Stimulated activated CD4-positive, alpha-beta T cell treated with anti-CD3 and anti-CD28 coated beads, Interleukin-1b, Interleukin-23, amount 100 ng/mL, for 48 hours (primary cell): ENCODE results near the gene TIRAP.
"Not testable (repeated sequence)": the region's sequence is repeated elsewhere in the genome, so short reads cannot be mapped to it uniquely, and the experiment has no call there.

Experiments used
- DNase-seq: peaks from one replicate; pipeline ENCODE4 v3.0.0-alpha.2; 2020

TIRAP gene

GRCh38 chr11:126288237-126288636 lies 5.3 kb downstream of the TIRAP start:
- DNase-seq, result no peak

GRCh38 chr11:126290887-126291286 lies 8.0 kb downstream of the TIRAP start:
- DNase-seq, result no peak

DNA sequence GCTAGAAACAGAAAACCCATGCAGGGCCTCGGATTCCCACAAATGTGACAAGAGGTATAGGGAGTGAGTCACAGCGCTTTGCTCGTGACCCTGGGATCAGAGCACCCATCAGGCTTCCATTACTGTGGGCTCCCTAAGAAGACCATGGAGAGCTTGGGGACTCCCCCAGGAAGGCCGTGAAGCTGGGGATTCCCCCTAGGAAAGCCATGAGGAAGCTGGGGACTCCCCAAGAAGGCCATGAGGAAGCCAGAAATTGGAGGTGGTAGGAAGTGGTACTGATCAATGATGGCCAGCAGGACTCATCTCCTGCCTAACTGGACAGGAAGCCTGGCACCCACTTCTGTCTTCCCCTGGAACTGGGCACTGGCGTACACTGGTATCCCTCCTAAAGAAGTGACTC lies 10.8 kb downstream of the TIRAP start:
- no peak for DNase-seq

GRCh38 chr11:126297004-126297403 lies 14.1 kb downstream of the TIRAP start:
- DNase-seq, result no peak

- DNase-seq, result peak; percentile 87
Observed at GRCh38 chr11:126303623-126304456, 20.9 kb downstream of the TIRAP start, which contains the start of gene DCPS. Gene DCPS (plus strand): TSS chr11:126304060. CDS start chr11:126304081, 21 bp downstream.

DNA sequence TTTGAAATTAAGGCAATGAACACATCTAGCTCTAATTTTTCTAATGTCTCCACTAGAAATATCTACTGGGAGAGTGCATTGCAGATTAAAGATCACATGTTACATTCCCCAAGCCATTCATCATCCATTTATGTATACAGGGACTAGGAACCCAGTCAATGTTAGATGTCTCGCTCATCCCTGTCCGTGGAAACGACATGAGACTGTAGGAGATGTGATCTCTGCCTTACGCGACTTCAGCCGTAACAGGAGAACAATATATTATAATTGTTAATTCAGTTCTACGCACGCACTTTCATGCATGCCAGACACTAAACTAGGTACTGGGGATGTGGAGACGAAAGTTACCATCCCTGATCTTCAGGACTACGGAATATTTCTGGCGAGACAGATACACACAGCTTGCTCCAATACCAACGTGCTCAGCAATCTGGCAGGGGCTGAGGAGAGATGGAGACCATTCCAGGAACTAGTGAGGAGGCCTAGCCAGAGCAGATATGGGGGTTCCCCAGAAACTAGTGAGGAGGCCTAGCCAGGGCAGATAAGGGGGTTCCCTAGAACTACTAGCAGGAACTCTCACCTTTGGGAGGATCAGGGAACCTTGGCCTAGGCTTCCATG lies 21.7 kb downstream of the TIRAP start:
- no peak for DNase-seq

DNA sequence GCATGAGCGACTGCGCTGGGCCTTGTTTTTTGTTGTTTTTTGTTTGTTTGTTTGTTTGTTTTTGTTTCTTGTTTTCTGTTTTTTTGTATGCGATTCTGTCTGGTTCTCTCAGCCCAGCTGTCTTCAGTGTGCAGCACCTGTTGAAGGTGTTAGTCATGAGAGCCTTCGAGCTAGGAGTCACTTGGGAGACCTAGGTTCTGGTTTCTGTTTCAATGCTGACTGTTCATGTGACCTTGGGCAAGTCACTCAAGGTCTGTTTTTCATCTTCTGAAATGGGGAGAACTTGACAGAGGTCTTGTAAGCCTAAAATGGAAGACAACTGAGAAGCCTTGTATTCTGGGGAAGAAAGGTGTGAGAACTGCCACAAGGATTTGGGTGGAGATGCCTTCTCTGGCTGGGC lies 22.8 kb downstream of the TIRAP start:
- peak; percentile 52 for DNase-seq

DNA sequence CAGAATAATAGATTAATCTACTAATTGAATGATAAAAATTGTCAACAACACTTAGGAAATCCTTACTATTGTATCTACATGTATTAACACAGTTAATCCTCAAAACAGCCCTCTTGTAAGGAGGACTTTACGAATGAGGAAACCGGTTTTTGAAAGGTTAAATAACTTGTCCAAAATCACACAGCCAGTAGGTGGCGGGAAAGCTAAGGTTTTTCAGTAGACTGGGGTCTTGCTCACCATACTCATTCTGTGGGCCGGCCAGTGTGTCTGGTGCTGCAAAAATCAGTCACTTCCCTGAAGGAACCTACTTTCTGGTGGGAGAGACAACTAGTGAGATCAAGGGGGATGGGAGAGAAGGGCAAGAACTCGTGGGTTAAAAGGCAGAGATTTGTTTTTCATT lies 24.8 kb downstream of the TIRAP start:
- no peak for DNase-seq

- DNase-seq, result no peak
Observed at GRCh38 chr11:126308271-126308671, 25.4 kb downstream of the TIRAP start.

- DNase-seq, result not testable (repeated sequence)
Observed at GRCh38 chr11:126308771-126309170, 25.9 kb downstream of the TIRAP start.

- peak; percentile 55 for DNase-seq
Observed at GRCh38 chr11:126310200-126310991, 27.5 kb downstream of the TIRAP start.

DNA sequence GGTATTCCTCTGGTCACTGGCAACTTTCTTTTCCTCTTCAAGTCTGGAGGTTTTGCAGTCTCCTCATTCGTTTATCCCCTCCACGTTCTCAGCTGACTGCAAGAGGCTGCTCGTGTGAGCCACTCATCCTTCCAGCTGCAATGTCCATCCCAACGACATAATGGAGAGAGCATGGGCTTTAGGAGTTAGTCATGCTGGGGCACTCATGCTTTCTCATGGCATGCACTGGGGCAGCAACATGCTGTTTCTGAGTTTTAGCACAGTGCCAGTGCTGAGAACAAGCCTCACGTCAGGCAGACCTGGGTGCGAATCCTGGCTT lies 28.1 kb downstream of the TIRAP start:
- DNase-seq, result no peak

DNA sequence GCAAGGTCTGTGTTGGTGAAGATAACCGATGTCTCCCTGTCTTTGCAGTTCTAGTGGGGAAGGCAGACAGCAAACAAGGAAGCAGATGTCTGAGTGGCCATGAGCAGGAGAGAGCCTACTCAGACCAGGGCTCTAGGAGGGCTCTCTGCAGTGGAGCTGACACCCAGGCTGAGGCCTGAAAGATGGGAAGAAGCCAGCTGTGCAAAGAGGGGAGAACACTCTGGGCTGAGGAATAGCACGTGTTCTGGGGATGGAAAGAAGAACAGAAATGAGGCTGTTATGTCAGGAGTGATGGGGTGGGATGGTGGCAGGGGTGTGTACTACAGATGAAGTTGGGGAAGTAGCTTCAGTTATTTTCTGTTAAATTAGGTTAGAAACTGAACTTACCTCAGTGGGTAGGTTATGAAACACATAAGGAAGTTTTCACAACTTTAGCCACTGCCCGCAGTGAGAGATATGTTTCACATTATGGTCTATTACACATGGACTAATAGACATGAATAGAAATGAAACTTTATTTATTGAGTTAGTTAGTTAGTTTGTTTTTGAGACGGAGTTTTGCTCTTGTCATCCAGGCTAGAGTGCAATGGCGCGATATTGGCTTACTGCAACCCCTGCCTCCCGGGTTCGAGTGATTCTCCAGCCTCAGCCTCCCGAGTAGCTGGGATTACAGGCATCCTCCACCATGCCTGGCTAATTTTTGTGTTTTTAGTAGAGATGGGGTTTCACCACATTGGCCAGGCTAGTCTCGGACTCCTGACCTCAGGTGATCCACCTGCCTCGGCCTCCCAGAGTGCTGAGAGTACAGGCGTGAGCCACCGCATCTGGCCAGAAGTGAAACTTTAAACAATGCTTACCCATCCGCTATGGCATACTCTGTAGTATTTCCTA lies 28.8 kb downstream of the TIRAP start:
- DNase-seq, result no peak

DNA sequence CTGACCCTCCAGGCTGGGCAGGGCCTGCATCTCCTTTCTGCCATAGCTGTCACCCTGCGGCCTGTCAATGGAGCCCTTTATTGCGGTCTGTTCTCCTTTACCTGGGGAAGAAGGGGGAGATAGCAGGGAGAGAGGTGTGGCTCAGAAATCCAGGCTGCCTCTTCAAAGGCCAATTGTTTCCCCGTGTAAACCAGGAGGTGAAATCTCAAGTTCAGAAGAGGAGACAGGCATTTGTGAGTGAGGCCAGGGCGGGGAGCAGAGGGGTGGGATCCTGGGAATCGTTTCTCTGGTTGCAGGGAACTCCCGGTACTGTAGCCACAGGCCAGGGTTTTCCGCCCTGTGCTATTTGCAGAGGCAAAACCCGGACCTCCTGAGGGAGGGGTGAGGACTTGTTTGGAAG lies 30.1 kb downstream of the TIRAP start:
- no peak for DNase-seq

- no peak for DNase-seq
Observed at GRCh38 chr11:126313826-126314225, 30.9 kb downstream of the TIRAP start.

DNA sequence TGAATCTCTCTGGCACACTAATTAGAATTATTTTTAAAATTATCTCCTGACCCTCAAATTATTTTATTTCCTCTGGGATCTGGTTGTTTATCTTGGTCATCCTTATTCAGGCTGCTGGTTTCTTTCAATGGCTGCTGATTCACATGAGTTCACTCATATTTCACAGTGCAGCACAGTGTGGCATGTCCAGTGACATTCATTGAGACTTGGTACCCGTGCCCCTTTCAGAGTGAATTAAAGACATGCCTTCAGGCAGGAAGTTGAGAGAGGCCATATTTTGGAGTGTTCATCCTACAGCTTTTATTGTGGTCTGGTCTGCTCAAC lies 34.5 kb downstream of the TIRAP start:
- no peak for DNase-seq

- DNase-seq, result peak; percentile 30
Observed at GRCh38 chr11:126317756-126318573, 35.1 kb downstream of the TIRAP start.

DNA sequence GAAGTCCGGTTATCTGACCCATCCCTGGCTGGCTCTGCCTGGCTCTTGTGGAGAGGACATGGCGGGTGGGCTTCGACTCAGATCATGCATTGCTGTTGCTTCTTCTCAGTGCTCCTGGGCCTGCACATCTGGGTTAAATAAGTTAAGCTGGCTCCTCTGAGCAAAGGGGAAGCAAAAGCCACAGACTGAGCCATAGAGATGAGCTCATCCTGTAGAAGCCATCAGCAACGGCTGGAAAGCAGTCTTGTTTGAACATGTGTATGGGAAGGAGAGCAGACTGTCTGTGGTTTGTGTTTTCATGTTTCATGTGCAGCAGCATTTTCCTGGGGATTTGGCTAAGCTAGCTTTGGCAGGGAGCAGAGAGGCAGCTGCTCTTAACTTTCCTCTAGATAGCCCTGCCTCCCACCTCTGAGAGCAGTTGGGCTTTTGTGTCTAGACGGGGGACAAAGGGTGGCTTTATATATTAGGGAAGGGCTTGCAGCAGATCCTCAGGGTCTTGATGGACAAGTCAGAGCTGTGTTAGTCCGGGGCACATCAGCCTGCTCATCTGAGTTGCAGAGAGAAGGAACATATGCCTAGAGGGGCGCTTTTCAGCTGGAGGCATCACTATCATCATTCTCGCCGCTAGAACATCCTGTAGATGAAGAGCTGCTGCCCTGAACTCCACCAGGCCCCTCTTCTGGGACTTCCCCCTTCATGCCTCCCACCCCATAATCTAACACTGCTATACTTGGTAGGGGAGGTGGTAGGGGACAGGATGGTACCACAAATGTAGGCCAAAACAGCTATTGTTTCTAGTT lies 35.9 kb downstream of the TIRAP start:
- peak; percentile 31 for DNase-seq

DNA sequence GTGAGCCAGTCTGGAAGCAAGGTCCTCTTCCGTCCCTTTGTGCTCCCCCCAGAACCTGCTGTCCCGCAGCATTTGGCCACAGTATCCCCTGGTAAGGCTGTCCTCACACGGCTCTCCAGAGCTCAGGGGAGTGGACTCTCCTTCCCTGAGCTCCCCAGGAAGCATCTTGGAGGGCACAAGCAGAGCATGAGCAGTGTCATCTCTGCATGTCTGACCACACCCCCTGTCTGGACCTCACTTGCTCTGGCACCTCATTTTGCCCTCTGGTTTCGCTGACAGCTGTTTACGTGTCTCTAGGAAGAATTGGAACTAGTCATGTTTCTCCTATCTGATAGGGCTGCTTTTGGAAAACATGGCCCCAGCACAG lies 36.5 kb downstream of the TIRAP start:
- no peak for DNase-seq

DNA sequence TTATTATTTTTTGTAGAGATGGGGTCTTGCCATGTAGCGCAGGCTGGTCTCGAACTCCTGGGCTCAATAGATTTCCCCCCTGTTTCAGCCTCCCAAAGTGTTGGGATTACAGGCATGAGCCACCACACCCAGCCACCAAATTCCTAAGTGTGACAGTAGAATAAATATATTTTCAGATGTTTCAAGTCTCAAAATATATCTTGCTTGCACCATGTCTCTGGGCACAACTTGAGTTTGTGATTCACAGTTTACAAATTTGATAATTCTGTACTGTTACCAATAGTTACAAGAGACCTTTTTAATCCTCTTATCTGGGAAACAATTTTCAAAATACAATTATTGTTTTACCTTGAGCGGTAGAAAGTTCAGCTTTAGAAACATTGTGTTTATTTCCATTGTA lies 40.1 kb downstream of the TIRAP start:
- DNase-seq, result no peak
